ENCODE data around the gene CDH16. TPM values are rescaled to one million over a fixed set of nuclear protein-coding genes. Genes with fewer than 3 reads are reported as not detected.

CDH16 gene
- total and polyA plus RNA-seq, 2 of the 13 experiments (the other 11 are each of a cell fraction or from before 2014, with no cell fraction given) = 2.7 to 3.9 TPM

DNA sequence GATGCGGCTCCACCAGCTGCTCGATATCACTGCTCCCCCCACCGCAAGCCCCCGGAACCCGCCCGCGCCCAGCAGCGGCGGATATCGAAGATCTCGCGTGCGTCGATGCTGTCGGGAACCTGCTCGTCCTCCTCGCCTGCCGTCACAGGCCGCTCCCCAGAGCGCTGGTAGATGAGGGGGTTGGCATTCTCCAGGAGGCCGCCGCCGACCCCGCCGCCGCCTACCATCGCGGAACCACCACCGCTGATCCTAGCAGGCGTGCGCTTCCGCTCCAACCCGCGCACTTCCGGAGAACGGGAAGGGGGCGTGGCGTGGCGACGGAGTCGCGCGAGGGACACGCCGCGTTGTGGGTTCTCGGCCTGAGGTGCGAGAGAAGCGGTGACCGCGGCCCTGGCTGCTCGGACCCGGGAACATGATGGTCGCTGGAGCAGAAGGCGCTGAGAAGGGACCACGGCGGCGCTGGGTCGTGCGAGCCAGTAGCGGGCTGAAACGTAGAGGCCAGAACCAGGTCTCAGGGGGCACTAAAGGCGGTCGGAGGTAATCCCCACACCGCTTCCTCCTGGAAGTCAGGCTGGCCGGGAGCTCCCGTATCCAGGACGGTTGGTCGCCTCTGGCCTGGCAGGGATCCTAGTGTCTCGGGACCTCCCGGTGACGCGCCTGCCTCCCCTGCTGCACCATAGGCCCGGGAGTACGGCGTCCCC lies 15.6 kb upstream of the CDH16 start, which contains the start of gene CIAO2B (continued):
- TF ChIP-seq ZC3H4 (CRISPR knock-in tag; IDR thresholded peaks at IDR 0.05; ENCODE audit: borderline replicate concordance) (no peak), ZNF619 (CRISPR knock-in tag; IDR thresholded peaks at IDR 0.05) (peak; percentile 83; the same call in 1 of the 2 replicates), PRPF4 (IDR thresholded peaks at IDR 0.05; ENCODE audit: low read depth, low read length, poor library complexity, severe bottlenecking) (no peak), ZNF562 (CRISPR knock-in tag; IDR thresholded peaks at IDR 0.05; ENCODE audit: borderline replicate concordance) (no peak), RORA (CRISPR knock-in tag; IDR thresholded peaks at IDR 0.05) (no peak), ZNF256 (CRISPR knock-in tag; conservative IDR thresholded peaks at IDR 0.05) (peak; percentile 94), AKAP8 (CRISPR knock-in tag; IDR thresholded peaks at IDR 0.05) (peak; percentile 79; the same call in 1 of the 2 replicates), FIP1L1 (IDR thresholded peaks at IDR 0.05; ENCODE audit: borderline replicate concordance, insufficient read depth, low read depth, low read length) (no peak), SP140L (CRISPR knock-in tag; IDR thresholded peaks at IDR 0.05; ENCODE audit: borderline replicate concordance) (no peak), NFYC (CRISPR knock-in tag; IDR thresholded peaks at IDR 0.05) (no peak; the same call in 1 of the 2 replicates), ZNF841 (CRISPR knock-in tag; IDR thresholded peaks at IDR 0.05; ENCODE audit: borderline replicate concordance) (no peak), DPF2 (CRISPR knock-in tag; IDR thresholded peaks at IDR 0.05; ENCODE audit: borderline replicate concordance, low read depth) (no peak), ZNF556 (CRISPR knock-in tag; IDR thresholded peaks at IDR 0.05; ENCODE audit: borderline replicate concordance) (peak; percentile 86; the same call in 1 of the 2 replicates)
- TF ChIP-seq, protein P1, sequence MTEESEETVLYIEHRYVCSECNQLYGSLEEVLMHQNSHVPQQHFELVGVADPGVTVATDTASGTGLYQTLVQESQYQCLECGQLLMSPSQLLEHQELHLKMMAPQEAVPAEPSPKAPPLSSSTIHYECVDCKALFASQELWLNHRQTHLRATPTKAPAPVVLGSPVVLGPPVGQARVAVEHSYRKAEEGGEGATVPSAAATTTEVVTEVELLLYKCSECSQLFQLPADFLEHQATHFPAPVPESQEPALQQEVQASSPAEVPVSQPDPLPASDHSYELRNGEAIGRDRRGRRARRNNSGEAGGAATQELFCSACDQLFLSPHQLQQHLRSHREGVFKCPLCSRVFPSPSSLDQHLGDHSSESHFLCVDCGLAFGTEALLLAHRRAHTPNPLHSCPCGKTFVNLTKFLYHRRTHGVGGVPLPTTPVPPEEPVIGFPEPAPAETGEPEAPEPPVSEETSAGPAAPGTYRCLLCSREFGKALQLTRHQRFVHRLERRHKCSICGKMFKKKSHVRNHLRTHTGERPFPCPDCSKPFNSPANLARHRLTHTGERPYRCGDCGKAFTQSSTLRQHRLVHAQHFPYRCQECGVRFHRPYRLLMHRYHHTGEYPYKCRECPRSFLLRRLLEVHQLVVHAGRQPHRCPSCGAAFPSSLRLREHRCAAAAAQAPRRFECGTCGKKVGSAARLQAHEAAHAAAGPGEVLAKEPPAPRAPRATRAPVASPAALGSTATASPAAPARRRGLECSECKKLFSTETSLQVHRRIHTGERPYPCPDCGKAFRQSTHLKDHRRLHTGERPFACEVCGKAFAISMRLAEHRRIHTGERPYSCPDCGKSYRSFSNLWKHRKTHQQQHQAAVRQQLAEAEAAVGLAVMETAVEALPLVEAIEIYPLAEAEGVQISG (CRISPR knock-in tag; IDR thresholded peaks at IDR 0.05) = peak; percentile 96
- TF ChIP-seq, protein P2, sequence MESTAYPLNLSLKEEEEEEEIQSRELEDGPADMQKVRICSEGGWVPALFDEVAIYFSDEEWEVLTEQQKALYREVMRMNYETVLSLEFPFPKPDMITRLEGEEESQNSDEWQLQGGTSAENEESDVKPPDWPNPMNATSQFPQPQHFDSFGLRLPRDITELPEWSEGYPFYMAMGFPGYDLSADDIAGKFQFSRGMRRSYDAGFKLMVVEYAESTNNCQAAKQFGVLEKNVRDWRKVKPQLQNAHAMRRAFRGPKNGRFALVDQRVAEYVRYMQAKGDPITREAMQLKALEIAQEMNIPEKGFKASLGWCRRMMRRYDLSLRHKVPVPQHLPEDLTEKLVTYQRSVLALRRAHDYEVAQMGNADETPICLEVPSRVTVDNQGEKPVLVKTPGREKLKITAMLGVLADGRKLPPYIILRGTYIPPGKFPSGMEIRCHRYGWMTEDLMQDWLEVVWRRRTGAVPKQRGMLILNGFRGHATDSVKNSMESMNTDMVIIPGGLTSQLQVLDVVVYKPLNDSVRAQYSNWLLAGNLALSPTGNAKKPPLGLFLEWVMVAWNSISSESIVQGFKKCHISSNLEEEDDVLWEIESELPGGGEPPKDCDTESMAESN (CRISPR knock-in tag; conservative IDR thresholded peaks at IDR 0.05) = peak; percentile 98
- TF ChIP-seq, protein P3, sequence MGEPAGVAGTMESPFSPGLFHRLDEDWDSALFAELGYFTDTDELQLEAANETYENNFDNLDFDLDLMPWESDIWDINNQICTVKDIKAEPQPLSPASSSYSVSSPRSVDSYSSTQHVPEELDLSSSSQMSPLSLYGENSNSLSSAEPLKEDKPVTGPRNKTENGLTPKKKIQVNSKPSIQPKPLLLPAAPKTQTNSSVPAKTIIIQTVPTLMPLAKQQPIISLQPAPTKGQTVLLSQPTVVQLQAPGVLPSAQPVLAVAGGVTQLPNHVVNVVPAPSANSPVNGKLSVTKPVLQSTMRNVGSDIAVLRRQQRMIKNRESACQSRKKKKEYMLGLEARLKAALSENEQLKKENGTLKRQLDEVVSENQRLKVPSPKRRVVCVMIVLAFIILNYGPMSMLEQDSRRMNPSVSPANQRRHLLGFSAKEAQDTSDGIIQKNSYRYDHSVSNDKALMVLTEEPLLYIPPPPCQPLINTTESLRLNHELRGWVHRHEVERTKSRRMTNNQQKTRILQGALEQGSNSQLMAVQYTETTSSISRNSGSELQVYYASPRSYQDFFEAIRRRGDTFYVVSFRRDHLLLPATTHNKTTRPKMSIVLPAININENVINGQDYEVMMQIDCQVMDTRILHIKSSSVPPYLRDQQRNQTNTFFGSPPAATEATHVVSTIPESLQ (CRISPR knock-in tag; conservative IDR thresholded peaks at IDR 0.05) = no peak
- TF ChIP-seq, protein P4, sequence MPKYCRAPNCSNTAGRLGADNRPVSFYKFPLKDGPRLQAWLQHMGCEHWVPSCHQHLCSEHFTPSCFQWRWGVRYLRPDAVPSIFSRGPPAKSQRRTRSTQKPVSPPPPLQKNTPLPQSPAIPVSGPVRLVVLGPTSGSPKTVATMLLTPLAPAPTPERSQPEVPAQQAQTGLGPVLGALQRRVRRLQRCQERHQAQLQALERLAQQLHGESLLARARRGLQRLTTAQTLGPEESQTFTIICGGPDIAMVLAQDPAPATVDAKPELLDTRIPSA (CRISPR knock-in tag; IDR thresholded peaks at IDR 0.05; ENCODE audit: borderline replicate concordance) = peak; percentile 77; the same call in 1 of the 2 replicates
- TF ChIP-seq, protein P5, sequence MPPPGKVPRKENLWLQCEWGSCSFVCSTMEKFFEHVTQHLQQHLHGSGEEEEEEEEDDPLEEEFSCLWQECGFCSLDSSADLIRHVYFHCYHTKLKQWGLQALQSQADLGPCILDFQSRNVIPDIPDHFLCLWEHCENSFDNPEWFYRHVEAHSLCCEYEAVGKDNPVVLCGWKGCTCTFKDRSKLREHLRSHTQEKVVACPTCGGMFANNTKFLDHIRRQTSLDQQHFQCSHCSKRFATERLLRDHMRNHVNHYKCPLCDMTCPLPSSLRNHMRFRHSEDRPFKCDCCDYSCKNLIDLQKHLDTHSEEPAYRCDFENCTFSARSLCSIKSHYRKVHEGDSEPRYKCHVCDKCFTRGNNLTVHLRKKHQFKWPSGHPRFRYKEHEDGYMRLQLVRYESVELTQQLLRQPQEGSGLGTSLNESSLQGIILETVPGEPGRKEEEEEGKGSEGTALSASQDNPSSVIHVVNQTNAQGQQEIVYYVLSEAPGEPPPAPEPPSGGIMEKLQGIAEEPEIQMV (CRISPR knock-in tag; IDR thresholded peaks at IDR 0.05; ENCODE audit: low read depth) = peak; percentile 93

All from HepG2 (cell line).